HAP-1 (cell line): ENCODE measurements around the gene ZG16B.

ENCODE experiments used
- DNase-seq, 2 experiments: peaks; one replicate each; pipeline ENCODE4 v3.0.0-alpha.2; 2016 to 2020; ENCODE audit warnings: low spot score in 2 of 2
- H3K27me3 ChIP-seq: fragments of 250-450 bp; sonication (Bioruptor Pico); 2 replicates; pipeline ENCODE4 v1.5.1; 2020; ENCODE audit warnings: low read depth, mild to moderate bottlenecking, moderate library complexity
- H3K36me3 ChIP-seq: fragments of 250-450 bp; sonication (Bioruptor Pico); replicated peaks from 2 replicates; pipeline ENCODE4 v1.5.1; 2020; ENCODE audit warnings: mild to moderate bottlenecking
- H3K4me1 ChIP-seq: fragments of 250-450 bp; sonication (Bioruptor Pico); 2 replicates; pipeline ENCODE4 v1.5.1; 2020; ENCODE audit warnings: mild to moderate bottlenecking
- H3K4me3 ChIP-seq: fragments of 250-450 bp; sonication (Bioruptor Pico); 2 replicates; pipeline ENCODE4 v1.5.1; 2020; ENCODE audit warnings: mild to moderate bottlenecking, moderate library complexity
- H3K9me3 ChIP-seq: fragments of 250-450 bp; sonication (Bioruptor Pico); 2 replicates; pipeline ENCODE4 v1.5.1; 2020; ENCODE audit warnings: mild to moderate bottlenecking, moderate library complexity
- in situ Hi-C: fragments of 300-500 bp; cut with MboI; formaldehyde crosslinking; loops from 3 replicates; pipeline ENCODE4 v1.14.3; 2020; ENCODE audit warnings: low sequenced_read_pairs, inconsistent platforms, mixed read lengths

ZG16B gene, protein sequence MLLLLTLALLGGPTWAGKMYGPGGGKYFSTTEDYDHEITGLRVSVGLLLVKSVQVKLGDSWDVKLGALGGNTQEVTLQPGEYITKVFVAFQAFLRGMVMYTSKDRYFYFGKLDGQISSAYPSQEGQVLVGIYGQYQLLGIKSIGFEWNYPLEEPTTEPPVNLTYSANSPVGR

DNA sequence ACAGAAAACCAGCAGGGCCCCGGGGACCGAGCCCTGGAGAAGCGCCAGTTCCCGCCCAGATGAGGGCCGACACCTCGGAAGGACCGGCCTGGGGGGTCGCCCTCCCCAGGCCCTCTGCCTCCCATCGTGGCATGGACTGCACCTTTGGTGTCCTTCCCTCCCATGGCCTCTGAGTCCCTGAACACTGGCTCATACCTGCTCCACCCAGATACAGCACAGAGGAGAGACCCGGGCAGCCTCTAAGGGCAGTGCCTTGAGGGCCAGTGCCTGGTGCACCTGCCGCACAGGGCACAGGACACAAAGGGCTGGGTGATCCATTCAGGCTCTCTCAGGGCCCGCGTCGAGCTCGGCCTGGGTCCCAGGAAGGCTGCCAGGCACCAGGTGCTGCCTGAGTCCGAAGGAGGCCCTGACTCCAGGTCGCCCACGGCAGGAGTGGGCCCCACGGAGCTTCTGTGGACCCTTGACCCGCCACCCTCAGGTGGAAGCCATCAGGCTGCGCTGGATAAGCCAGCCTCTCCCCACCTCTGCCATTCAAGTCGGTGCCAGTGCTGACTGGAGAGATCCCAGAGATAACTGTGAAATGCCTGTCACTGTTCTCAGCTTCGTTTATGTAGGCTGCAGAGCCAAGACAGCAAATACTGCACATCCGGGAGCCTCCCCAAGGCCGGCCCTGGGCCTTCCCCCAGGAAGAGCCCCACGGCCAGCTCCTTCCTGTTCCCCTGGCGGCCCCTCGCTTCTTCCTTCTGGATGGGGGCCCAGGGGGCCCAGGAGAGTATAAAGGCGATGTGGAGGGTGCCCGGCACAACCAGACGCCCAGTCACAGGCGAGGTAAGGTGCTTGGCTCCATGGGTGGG, at the start of gene ZG16B:
Gene ZG16B (plus strand): TSS at position 803 of the 854 bp plus-strand sequence. CDS start 139 bp downstream, outside the sequence.
- DNase-seq, result no peak
- in situ Hi-C loops, result no loop called here
- Histone ChIP-seq H3K36me3 (no peaks in the 10 kb centered on the region), H3K9me3 (no peaks in the 10 kb centered on the region), H3K27me3 (peaks cover 10% of the 10 kb centered on the region; the same call in 1 of the 2 replicates), H3K4me3 (no peak within 1 kb of the TSS), H3K4me1 (no peaks in the 10 kb centered on the region)

DNA sequence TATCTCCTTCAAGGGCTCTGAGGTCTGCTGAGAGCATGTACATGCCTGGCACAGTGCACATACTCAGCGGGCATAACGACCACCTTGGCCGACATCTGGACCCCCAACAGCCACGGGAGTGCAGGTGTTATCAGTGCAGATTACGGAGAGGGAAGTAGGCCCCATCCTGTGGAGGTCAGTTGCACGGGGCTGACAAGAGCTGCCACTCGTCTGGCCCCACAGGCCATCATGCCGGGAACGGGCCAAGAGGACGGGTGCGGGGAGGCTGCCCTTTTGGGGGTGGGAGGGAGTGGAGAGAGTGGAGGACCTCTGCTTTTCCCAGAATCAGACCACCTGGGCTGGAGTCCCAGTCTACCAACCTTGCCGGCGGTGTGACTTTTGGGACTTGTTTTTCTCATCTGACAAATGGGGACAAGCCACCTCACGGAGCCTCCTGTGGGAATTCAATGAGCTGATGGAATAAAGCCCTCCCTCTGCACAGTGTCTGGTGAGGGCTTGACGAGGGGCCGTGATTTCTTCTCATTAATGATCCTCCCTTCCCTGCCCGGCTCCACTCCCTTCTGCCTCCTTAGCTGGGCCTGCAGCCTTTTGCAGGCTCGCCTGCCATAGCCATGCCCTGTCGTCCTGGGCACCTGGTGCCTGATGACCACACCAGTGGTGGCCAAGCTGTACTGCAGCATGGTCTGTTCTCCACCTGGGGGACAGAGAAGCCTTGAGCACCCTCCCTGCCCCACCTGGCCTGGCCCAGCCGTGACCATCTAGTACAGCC, 47.3 kb upstream of the ZG16B start:
- Histone ChIP-seq H3K27me3 (peaks cover 2% of the 10 kb centered on the region; the same call in 1 of the 2 replicates), H3K9me3 (no peaks in the 10 kb centered on the region), H3K4me1 (peaks cover 6% of the 10 kb centered on the region), H3K4me3 (no peak overlapping the region), H3K36me3 (no peaks in the 10 kb centered on the region; the same call in 1 of the 2 replicates)
- DNase-seq, result no peak
- in situ Hi-C loops, result no loop called here

DNA sequence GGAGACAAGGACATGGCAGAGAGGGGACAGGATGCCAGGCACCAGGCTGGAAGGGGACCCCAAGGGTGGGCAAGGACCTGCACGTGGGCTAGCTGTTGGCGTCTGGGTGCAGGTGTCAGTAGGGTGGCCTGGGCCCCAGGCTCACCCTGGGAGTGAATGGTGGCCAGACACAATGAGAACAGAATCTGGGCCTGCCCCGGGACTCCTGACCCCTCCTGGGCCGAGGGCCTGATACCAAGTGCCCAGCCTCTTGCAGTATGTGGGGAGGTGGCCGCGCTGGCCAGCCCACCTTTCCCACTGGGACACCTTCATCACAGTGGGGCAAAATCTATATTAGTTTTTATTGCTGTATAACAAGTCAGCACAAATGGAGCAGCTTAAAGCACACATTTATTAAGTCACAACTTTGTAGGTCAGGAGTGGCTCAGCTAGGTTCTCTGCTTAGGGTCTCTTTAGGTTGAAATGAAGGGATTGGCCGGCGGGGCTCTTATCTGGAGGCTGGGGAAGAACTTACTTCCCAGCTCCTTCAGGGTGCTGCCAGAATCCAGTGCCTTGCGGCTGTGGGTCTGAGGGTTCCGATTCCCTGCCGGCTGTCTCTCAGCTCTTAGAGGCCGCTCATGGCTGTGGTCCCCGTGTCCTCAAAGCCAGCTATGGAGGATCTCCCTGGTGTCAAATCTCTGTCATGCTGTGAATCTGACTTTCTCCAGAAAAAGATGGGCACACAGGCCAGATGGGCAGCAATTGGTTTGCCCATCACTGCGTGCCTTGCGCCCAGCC, 46.3 kb upstream of the ZG16B start:
- no peak for DNase-seq
- Histone ChIP-seq H3K36me3 (no peaks in the 10 kb centered on the region), H3K4me3 (no peak overlapping the region), H3K27me3 (peaks cover 5% of the 10 kb centered on the region; the same call in 1 of the 2 replicates), H3K4me1 (no peaks in the 10 kb centered on the region), H3K9me3 (no peaks in the 10 kb centered on the region)
- in situ Hi-C loops, result no loop called here

DNA sequence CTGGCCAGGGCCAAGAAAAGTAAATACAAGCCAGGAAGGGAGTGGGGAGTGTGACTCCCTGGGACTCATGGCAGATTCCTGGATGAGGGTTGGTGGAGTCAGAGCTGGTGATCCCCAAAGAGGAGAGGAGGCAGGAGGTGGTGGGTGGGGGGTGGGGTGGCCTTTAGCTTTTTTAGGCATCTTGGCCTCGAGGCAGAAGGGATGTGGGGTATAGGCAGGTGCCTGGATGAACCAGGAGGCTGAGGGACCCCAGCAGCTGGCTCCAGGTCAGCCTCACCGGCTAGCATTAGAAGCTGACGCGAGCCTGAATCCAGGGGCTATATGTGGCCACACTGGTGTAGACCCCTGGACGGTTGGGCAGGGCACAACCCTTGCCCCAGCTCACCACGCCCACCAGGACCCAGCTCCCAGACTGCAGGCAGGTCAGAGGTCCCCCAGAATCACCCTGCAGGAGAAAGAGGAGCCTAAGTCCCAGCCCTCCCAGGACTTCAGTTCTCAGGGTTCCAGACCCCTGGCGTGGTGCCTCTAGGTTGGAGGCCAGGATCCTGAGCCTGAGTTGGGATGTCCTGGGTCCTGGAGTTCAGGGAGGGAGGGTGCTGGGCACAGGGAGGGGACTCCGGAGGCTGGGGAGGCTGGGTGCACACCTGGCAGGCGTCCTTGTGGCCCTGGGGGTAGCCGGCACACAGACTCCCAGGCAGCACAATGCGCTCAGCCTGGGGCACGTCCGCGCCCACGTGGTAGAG, 45.6 kb upstream of the ZG16B start:
- Histone ChIP-seq H3K4me3 (no peak overlapping the region), H3K9me3 (no peaks in the 10 kb centered on the region), H3K36me3 (no peaks in the 10 kb centered on the region), H3K4me1 (no peaks in the 10 kb centered on the region), H3K27me3 (peaks cover 7% of the 10 kb centered on the region; the same call in 1 of the 2 replicates)
- DNase-seq, result no peak
- in situ Hi-C loops, result no loop called here

DNA sequence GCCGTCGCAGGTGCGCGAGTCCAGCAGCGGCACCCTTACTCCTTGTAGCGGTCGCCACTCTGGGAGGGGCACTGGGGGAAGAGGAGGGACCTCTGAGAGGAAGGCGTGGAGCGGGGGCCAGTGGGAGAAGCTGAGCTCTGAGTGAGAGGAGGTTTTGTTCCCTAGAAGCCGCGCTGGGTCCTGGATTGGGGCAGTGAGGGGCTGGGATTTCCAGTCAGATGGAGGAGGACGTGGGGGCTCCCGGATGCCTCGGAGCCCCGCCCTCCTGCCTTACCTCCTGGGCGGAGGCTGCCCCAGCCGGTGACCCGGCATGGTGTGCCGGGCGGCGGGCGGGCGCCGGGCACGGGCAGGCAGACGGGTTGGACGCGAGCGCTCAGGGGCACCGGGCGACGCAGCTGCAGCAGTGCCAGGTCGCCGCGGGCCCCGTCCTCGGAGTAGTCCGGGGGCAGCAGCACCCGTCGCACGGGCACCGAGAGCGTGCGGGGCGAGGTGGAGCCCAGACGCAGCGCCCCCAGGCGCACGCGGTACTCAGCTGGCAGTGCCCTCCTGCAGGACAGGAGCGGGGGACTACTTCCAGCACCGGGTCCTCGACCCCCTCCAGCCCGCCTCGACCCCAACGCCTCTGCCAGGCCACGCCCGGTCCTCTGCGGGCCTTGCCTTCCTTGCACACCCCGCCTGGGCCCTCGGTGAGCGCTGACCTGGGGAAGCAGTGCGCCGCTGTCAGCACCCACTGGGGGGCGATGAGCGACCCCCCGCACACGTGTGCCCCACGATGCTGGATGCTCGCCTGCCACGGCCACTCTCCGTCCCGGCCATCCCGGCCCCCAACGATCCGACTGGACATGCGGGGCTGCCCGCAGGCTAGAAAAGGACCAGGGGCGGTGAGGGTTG, 44.8 kb upstream of the ZG16B start:
- Histone ChIP-seq H3K36me3 (no peaks in the 10 kb centered on the region), H3K4me3 (no peak overlapping the region), H3K4me1 (no peaks in the 10 kb centered on the region), H3K27me3 (peaks cover 11% of the 10 kb centered on the region; the same call in 1 of the 2 replicates), H3K9me3 (no peaks in the 10 kb centered on the region)
- no peak for DNase-seq
- in situ Hi-C loops, result no loop called here

DNA sequence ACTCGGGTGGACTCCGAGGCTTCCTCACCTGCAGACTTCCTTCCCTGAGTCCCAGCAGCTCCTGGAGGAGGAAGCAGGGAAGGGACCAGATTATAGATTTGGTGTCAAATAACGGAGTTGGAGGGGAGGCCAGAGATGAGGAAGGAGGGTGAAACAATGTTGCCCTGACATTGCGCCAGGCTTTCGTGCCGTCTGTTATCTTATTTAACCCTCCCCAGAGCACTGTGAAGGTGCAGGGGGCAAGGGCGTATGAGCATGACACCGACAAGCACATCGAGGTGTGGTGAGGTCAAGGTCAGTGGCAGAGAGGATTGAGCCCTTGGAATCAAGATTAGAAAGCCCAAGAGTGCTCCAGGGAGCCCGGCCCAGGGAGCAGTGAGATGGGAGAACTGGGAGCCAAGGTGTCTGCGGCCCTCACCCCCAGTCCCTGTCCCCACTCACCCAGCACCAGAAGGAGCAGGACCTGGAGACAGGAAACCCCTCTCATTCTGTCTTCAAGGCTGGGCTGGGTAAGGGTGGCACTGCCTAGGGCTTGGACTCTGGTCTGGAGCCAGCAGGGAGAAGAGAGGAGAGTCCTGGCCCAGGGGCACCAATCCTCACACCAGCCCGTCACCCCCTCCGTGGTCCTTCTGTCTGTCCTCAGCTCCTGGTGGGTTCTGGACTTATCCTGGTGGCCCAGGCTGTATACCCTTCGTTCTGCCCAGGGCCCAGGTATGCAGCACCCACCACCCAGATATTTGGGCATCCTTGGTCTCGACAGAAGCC, 43.9 kb upstream of the ZG16B start:
- Histone ChIP-seq H3K27me3 (peaks cover 11% of the 10 kb centered on the region; the same call in 1 of the 2 replicates), H3K9me3 (no peaks in the 10 kb centered on the region), H3K4me3 (no peak overlapping the region), H3K4me1 (no peaks in the 10 kb centered on the region), H3K36me3 (no peaks in the 10 kb centered on the region)
- in situ Hi-C loops, result no loop called here
- no peak for DNase-seq

DNA sequence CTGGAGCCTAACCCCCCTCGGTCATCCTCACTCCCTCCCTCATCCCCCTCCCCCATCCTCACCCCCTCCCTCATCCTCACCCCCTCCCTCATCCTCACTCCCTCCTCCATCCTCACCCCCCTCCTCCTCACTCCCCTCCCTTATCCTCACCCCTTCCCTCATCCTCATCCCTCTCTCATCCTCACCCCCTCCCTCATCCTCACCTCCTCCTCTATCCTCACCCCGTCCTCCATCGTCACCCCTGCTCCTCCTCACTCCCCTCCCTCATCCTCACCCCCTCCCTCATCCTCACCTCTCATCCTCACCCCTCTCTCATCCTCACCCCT, 43.3 kb upstream of the ZG16B start:
- Histone ChIP-seq H3K9me3 (no peaks in the 10 kb centered on the region), H3K4me3 (no peak overlapping the region), H3K27me3 (peaks cover 11% of the 10 kb centered on the region; the same call in 1 of the 2 replicates), H3K36me3 (no peaks in the 10 kb centered on the region), H3K4me1 (no peaks in the 10 kb centered on the region)
- in situ Hi-C loops, result no loop called here
- no peak for DNase-seq

DNA sequence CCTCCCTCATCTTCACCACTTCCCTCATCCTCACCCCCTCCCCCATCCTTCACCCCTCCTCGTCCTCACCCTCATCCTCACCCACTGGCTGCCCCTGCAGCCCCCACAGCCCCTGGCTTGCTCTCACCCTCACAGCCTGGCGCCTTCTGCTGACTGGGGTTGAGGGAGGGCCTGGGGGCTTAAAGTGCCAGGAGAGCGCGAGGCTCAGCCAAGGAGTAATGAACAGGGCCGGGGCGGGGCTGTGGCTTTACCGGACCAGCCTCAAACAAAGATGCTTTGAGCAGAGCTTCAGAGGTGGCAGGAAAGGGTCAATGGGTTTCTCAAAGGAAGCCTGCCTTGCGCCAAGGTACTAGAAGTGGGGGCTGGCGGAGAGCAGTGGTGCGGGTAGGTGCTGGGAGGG, 42.7 kb upstream of the ZG16B start, which contains the start of gene PRSS33:
Gene PRSS33 (minus strand): TSS at position 155 of the 400 bp plus-strand sequence. CDS start 1,013 bp downstream, outside the sequence.
- DNase-seq, result no peak
- Histone ChIP-seq H3K27me3 (peaks cover 11% of the 10 kb centered on the region; the same call in 1 of the 2 replicates), H3K4me1 (no peaks in the 10 kb centered on the region), H3K4me3 (no peak within 1 kb of the TSS), H3K36me3 (no peaks in the 10 kb centered on the region), H3K9me3 (no peaks in the 10 kb centered on the region)
- in situ Hi-C loops, result no loop called here

DNA sequence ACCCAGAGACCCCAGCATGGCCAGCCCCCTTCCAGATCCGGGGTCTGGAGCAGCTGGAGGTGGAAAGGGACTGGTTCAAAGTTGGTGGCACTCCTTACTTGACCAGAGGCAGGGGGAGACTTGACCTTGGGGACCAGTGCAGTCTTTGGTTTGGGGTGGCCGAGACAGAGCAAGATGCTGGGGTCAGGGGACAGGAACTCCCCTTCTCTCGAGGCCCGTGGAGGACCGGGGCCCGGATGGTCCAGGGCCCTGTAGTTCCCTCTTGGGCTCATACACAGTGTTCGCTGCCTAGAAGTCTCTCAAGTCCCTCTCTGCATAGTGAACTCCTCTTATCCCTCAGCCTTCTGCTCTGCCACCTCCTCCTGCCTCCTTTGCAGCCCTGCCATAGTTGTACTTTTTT, 42.1 kb upstream of the ZG16B start:
- peaks cover 11% of the 10 kb centered on the region; the same call in 1 of the 2 replicates for H3K27me3 ChIP-seq
- no peaks in the 10 kb centered on the region for H3K36me3 ChIP-seq
- no peaks in the 10 kb centered on the region for H3K4me1 ChIP-seq
- in situ Hi-C loops, result no loop called here
- no peak overlapping the region for H3K4me3 ChIP-seq
- H3K9me3 ChIP-seq, result no peaks in the 10 kb centered on the region
- DNase-seq, result no peak

DNA sequence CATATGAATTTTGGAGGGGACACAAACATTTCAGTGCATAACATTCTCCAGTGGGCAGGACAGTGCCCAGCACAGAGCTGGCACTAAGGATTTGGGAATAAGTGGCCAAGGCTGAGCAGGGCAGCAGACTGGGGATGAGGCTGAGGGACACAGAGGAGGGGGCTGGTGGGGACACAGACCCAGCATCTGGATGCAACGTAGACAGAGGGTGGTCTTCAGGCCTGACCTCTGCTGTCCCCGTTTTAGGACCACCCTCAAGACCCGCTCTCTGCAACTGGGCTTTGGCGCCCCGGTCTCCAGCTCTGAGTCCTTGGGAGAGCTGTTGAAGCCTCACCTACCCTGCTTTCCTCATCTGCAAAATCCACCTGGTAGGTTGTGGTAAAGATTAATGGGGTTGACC, 39.5 kb upstream of the ZG16B start:
- Histone ChIP-seq H3K36me3 (no peaks in the 10 kb centered on the region), H3K27me3 (peaks cover 11% of the 10 kb centered on the region; the same call in 1 of the 2 replicates), H3K4me3 (no peak overlapping the region), H3K4me1 (peaks cover 9% of the 10 kb centered on the region), H3K9me3 (no peaks in the 10 kb centered on the region)
- in situ Hi-C loops, result no loop called here
- DNase-seq, result no peak

DNA sequence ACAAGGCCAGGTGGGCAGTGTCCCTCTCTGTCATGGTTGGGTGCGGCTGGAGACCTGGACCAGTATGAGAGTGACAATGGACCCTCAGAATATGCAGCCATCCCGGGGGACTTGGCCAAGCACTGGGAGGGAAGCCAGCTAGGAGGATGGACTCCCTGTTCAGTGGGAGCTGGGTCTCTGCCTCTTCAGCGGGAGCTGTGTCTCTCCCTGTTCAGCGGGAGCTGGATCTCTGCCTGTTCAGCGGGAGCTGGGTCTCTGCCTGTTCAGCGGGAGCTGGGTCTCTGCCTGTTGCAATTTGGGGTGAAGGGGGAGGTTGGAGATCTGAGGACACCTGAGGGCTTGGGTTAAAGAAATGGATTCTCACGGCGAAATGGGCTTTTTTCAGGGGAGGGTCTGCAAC, 38.9 kb upstream of the ZG16B start:
- Histone ChIP-seq H3K27me3 (peaks cover 11% of the 10 kb centered on the region; the same call in 1 of the 2 replicates), H3K36me3 (no peaks in the 10 kb centered on the region), H3K9me3 (no peaks in the 10 kb centered on the region), H3K4me1 (peaks cover 9% of the 10 kb centered on the region), H3K4me3 (no peak overlapping the region)
- DNase-seq, result no peak
- in situ Hi-C loops, result no loop called here
